ENCODE results near the gene NEDD4L. TPM values are rescaled to one million over a fixed set of nuclear protein-coding genes. Genes with fewer than 3 reads are reported as not detected.

NEDD4L gene
- total RNA-seq, 1 donor from 2014 or later = 5.1 TPM

DNA sequence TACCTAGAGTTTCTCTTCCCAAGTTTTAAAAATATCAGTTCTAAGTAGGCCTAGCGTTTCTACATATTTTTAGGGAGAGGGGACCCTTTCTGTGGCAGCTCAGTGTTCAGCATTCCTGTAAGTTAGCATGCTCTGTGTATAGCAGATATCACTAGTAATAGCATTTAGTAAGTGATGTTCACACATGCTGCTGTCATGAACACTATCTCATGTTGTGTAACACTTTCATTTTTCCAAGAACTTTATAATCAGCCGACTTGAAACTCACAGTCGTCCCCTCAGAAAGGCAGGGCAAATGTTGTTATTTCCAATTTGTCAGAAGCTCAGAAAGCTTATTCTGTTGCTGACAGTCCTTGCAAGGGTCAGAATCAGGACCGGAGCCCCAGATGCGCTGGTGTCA lies 317.2 kb downstream of the NEDD4L start:
- H3K9me3 Mint-ChIP-seq = no peaks in the 10 kb centered on the region
- DNase-seq (ENCODE audit: low spot score) = no peak
- peaks cover 3% of the 10 kb centered on the region for H3K4me1 Mint-ChIP-seq (ENCODE audit: low read depth)
- H3K36me3 Mint-ChIP-seq (ENCODE audit: low read depth) = no peaks in the 10 kb centered on the region
- intact Hi-C loops (cut with micrococcal nuclease) = no loop called here
- no peak overlapping the region for H3K27ac Mint-ChIP-seq
- peaks cover 9% of the 10 kb centered on the region for H3K27me3 Mint-ChIP-seq (ENCODE audit: low read depth)
- no peak overlapping the region for H3K4me3 Mint-ChIP-seq (ENCODE audit: low read depth)

DNA sequence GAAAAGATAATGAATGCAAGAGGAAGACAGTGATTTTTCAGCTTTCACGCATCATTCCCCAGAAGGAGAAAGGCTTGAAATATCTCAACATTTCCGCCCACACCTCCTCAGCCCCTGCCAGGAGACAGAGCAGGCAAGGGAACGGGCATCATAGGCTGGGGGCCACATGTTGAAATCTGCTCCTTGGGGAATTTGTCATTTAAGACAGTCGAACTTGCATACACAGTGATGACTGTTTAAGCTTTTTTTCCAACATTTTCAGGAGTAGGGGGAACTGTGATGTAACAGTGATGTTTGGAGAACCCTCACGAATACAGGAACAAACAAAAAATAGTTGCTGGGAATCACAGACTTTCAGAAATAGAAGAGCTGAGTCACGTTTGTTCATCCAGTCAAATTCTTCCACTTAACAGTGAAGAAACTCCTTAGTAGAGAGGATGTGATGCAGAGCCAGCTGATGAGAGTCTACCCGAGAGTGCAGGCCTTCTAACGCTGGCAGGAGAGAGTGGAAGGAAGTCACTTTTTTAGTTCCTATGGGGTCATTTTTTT lies 318.1 kb downstream of the NEDD4L start:
- Mint-ChIP-seq H3K36me3 (ENCODE audit: low read depth) (no peaks in the 10 kb centered on the region), H3K4me3 (ENCODE audit: low read depth) (no peak overlapping the region), H3K9me3 (no peaks in the 10 kb centered on the region), H3K27me3 (ENCODE audit: low read depth) (peaks cover 9% of the 10 kb centered on the region), H3K4me1 (ENCODE audit: low read depth) (peaks cover 3% of the 10 kb centered on the region), H3K27ac (no peak overlapping the region)
- no peak for DNase-seq (ENCODE audit: low spot score)
- intact Hi-C loops (cut with micrococcal nuclease) = no loop called here

DNA sequence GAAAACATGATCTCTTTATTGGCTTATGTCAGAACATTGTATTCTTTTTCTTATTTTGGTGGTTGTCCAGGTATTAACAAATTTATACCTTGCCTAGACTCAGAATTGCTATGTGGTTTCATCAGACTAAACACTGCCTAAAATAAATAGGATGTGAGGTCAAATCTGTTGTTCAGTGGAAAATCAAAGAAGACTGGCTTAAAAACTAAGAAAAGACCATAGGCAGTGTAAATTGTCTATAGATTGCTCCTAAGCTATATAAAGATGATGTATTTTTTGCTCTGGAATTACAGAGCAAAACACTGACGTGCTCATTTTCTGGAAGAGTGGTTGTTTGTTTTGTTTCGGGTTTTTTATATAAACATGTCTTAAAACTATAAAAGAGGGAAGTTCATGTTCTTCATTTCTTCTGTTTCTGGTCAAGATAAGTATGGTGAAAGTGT lies 318.8 kb downstream of the NEDD4L start:
- H3K9me3 Mint-ChIP-seq = no peaks in the 10 kb centered on the region
- no peaks in the 10 kb centered on the region for H3K36me3 Mint-ChIP-seq (ENCODE audit: low read depth)
- no peak for DNase-seq (ENCODE audit: low spot score)
- peaks cover 3% of the 10 kb centered on the region for H3K4me1 Mint-ChIP-seq (ENCODE audit: low read depth)
- no peak overlapping the region for H3K4me3 Mint-ChIP-seq (ENCODE audit: low read depth)
- peaks cover 9% of the 10 kb centered on the region for H3K27me3 Mint-ChIP-seq (ENCODE audit: low read depth)
- no peak overlapping the region for H3K27ac Mint-ChIP-seq
- intact Hi-C loops (cut with micrococcal nuclease) = no loop called here

DNA sequence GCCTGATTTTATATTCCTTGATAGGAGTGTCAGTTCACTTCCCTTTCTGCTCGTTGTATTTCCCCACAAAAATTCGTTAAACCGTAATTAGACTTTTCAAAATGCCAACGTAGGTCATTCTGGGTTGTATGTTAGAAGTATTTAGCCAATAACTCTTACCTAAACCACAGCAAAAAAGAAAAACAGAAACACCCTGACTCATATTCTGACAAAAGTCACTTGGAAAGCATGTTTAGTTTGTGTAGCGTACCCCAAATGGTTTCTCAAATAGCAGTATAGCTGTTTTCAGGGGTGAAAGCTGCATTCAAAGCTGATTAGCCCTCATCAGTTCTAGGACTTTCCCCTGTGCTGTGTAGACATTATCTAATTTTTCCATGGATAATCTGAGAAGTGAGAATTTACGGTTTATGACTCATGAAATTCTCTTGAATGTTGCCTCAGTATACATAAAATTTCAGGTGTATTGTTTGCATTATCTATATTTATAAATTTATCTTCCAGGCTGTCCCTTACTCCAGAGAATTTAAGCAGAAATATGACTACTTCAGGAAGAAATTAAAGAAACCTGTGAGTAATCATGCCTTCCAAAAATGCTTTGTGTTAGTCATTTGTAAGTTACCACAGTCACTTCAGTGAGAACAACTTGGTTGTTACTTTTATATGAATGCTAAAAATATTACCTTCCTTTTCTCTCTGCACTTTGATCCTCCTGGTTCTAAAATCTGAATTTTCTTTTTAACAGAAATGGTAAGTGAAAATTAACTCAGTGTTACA lies 319.9 kb downstream of the NEDD4L start:
- intact Hi-C loops (cut with micrococcal nuclease) = no loop called here

DNA sequence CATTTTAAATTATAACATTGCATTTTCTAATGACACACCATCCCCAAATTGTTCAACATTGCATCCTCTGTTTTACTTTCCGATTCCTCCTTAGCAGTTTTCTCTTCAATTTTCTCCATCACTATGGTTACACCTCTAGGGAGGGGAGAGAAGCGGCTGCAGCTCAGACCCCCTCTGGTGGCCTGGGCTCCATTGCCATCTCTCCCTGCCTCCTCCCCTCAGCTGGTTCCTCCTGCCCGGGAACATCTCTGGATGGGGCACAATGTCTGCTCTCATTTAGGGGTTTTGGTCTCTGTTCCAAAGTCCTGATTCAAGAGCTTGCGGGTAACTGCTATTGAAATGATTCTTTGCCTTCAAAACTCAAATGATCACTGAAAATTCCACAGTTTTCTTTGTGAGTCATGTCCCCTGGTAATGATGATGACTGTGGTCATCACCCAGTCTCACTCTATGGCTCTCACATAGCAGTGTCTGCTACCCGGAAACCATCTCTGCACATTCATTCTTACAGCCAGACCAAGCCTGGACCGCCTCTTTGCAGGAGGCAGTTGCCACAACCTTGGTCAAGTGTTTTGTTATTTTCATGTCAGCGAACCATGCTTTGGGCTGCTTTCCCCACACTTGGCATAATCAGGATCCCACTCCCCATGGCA lies 321.0 kb downstream of the NEDD4L start:
- H3K36me3 Mint-ChIP-seq (ENCODE audit: low read depth) = no peaks in the 10 kb centered on the region
- peaks cover 3% of the 10 kb centered on the region for H3K4me1 Mint-ChIP-seq (ENCODE audit: low read depth)
- no peaks in the 10 kb centered on the region for H3K9me3 Mint-ChIP-seq
- DNase-seq (ENCODE audit: low spot score) = no peak
- intact Hi-C loops (cut with micrococcal nuclease) = no loop called here
- H3K4me3 Mint-ChIP-seq (ENCODE audit: low read depth) = no peak overlapping the region
- H3K27me3 Mint-ChIP-seq (ENCODE audit: low read depth) = peaks cover 7% of the 10 kb centered on the region
- H3K27ac Mint-ChIP-seq = no peak overlapping the region

More for the DNA sequence above, 319.9 kb downstream of the NEDD4L start:
- no peaks in the 10 kb centered on the region for H3K9me3 Mint-ChIP-seq
- H3K27me3 Mint-ChIP-seq (ENCODE audit: low read depth) = peaks cover 9% of the 10 kb centered on the region
- H3K4me3 Mint-ChIP-seq (ENCODE audit: low read depth) = no peak overlapping the region
- peaks cover 3% of the 10 kb centered on the region for H3K4me1 Mint-ChIP-seq (ENCODE audit: low read depth)
- no peaks in the 10 kb centered on the region for H3K36me3 Mint-ChIP-seq (ENCODE audit: low read depth)
- no peak for DNase-seq (ENCODE audit: low spot score)
- H3K27ac Mint-ChIP-seq = no peak overlapping the region

DNA sequence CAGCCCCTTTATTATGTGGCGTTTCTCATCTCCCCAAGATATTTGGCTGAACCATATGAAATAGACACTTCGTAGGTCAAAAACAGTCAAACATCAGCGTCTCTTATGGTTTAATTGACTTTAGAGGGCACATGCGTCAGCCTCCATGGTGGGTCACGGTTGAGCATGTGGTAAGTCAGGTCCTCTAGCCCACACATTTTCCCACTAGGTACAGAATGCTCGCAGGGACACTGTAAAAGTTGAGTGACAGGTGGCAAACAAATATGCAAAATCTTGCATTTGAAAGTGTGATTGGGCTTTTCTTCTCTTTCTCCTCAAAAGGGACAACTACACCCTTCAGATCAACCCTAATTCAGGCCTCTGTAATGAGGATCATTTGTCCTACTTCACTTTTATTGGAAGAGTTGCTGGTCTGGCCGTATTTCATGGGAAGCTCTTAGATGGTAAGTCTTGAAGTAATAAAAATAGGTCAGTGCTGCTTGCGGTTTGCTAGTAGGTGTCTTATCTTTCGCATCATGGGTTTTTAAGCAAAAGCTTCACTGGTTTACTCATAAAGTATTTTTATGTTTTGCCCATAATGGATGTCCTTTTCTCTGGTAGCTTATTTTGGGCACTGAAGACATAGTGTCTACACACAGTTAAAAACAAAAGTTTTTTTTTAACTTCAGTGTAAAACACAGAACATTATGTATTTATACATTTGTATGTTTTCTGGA lies 323.6 kb downstream of the NEDD4L start:
- no peak overlapping the region for H3K27ac Mint-ChIP-seq
- peaks cover 3% of the 10 kb centered on the region for H3K4me1 Mint-ChIP-seq (ENCODE audit: low read depth)
- intact Hi-C loops (cut with micrococcal nuclease) = no loop called here
- DNase-seq (ENCODE audit: low spot score) = no peak
- no peak overlapping the region for H3K4me3 Mint-ChIP-seq (ENCODE audit: low read depth)
- H3K27me3 Mint-ChIP-seq (ENCODE audit: low read depth) = peaks cover 2% of the 10 kb centered on the region
- no peaks in the 10 kb centered on the region for H3K36me3 Mint-ChIP-seq (ENCODE audit: low read depth)
- H3K9me3 Mint-ChIP-seq = no peaks in the 10 kb centered on the region

DNA sequence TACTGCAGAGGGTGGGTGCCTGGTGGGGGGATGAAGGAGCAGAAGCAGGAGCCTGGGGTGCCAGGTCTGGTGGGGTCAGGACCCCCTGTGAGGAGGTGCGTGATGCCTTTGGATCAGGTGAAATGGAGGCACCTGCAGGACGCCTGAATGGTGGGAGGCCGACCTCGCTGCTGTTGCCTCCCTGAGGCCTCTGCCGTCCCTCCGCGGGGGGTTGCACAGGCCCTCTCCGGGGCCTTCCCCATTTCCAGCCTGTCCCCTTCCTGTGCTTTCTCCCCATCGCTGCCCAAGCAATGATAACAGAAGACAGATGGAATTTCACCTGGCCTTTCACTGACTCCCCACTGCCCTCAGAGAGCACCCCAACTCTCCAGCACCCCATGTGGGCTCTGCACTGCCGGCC lies 325.6 kb downstream of the NEDD4L start:
- no peak overlapping the region for H3K27ac Mint-ChIP-seq
- no peak overlapping the region for H3K4me3 Mint-ChIP-seq (ENCODE audit: low read depth)
- H3K4me1 Mint-ChIP-seq (ENCODE audit: low read depth) = peaks cover 2% of the 10 kb centered on the region
- intact Hi-C loops (cut with micrococcal nuclease) = no loop called here
- no peak for DNase-seq (ENCODE audit: low spot score)
- no peaks in the 10 kb centered on the region for H3K36me3 Mint-ChIP-seq (ENCODE audit: low read depth)
- no peaks in the 10 kb centered on the region for H3K27me3 Mint-ChIP-seq (ENCODE audit: low read depth)
- no peaks in the 10 kb centered on the region for H3K9me3 Mint-ChIP-seq

DNA sequence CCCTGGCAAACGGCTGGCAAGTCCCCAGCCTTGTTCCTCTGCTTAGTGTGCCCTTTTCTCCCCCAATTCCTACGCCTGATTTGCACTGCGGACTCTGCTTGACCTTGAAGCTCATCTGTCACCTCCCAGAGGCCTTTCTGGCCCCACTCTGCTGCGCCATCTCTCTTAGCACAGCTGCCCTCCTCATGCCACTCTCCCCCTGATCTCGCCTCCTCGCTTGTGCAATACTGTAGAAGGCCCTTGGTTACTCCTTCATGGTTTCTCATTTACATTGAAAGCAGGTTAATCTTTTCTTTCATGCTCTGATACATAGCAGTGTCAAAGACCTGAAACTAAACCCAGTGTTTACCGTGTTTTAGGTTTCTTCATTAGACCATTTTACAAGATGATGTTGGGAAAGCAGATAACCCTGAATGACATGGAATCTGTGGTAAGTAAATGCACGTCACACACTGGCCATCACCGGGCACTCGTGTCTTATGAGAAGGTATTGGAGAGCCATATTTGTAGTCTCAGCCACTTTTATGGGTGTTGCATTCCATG lies 326.1 kb downstream of the NEDD4L start:
- Mint-ChIP-seq H3K9me3 (no peaks in the 10 kb centered on the region), H3K27ac (no peak overlapping the region), H3K27me3 (ENCODE audit: low read depth) (no peaks in the 10 kb centered on the region), H3K4me1 (ENCODE audit: low read depth) (no peaks in the 10 kb centered on the region), H3K4me3 (ENCODE audit: low read depth) (no peak overlapping the region), H3K36me3 (ENCODE audit: low read depth) (no peaks in the 10 kb centered on the region)
- DNase-seq (ENCODE audit: low spot score) = no peak
- intact Hi-C loops (cut with micrococcal nuclease) = no loop called here

DNA sequence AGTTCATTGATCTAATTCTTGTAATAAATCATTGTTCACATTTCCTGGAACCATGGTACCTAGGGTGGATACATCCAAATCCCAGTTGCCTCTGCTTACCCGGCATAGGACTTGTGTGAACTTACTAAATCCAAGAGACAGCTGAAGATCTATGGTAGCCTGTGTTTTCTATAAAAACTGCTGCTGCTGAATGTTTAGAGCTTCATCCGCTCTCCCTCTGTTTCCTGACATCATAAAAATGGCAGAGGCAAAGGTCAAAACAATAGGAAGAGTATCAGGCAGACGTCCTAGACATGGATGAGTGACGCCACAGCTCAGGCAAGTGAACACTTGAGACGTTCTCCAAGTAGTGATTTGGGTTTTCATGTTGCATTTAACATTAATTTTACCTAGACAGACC lies 326.6 kb downstream of the NEDD4L start:
- no peaks in the 10 kb centered on the region for H3K36me3 Mint-ChIP-seq (ENCODE audit: low read depth)
- DNase-seq (ENCODE audit: low spot score) = no peak
- intact Hi-C loops (cut with micrococcal nuclease) = no loop called here
- no peak overlapping the region for H3K27ac Mint-ChIP-seq
- no peaks in the 10 kb centered on the region for H3K27me3 Mint-ChIP-seq (ENCODE audit: low read depth)
- no peaks in the 10 kb centered on the region for H3K9me3 Mint-ChIP-seq
- H3K4me1 Mint-ChIP-seq (ENCODE audit: low read depth) = no peaks in the 10 kb centered on the region
- H3K4me3 Mint-ChIP-seq (ENCODE audit: low read depth) = no peak overlapping the region

DNA sequence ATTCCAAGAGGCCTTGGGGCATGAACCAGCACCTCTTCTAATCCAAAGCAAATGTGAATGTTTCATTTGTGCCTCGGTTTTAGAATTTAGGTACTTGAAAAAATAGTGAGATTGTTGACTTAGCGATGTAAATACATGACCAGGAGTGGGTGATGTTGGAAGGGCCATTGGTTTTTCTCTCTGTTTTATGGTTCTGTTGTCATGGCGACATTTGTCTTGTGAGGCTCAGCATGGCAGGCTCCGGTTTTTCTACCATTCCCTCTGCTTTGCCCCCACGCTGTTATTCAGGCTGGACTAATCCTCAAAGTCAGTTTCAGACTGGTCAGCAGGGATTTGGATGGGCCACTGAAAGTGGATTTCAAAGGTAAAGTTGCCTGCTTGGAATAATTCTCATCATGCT lies 329.5 kb downstream of the NEDD4L start:
- Mint-ChIP-seq H3K27me3 (ENCODE audit: low read depth) (no peaks in the 10 kb centered on the region), H3K9me3 (no peaks in the 10 kb centered on the region), H3K4me3 (ENCODE audit: low read depth) (no peak overlapping the region), H3K36me3 (ENCODE audit: low read depth) (no peaks in the 10 kb centered on the region), H3K4me1 (ENCODE audit: low read depth) (no peaks in the 10 kb centered on the region), H3K27ac (no peak overlapping the region)
- no peak for DNase-seq (ENCODE audit: low spot score)
- intact Hi-C loops (cut with micrococcal nuclease) = no loop called here

DNA sequence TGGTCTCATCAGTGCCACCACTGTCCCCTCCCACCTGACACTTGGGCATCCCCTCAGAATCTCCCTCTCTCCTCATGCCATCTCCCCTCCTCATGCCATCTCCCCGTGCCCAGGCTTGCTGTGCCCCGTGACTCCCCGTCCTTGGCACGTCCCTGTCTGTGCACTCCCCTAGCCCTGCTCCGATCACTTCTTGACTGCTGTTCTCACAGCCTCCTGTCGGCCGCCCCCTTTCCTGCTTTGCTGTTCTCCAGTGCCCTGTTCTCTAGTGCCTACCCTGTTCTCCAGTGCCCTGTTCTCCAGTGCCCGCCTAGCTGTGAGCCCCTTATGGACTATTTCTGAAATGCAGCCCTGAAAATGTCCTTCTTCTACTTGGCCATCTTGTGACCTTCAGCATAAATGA lies 331.0 kb downstream of the NEDD4L start:
- Mint-ChIP-seq H3K27me3 (ENCODE audit: low read depth) (no peaks in the 10 kb centered on the region), H3K4me3 (ENCODE audit: low read depth) (no peak overlapping the region), H3K9me3 (no peaks in the 10 kb centered on the region), H3K4me1 (ENCODE audit: low read depth) (no peaks in the 10 kb centered on the region), H3K36me3 (ENCODE audit: low read depth) (no peaks in the 10 kb centered on the region), H3K27ac (no peak overlapping the region)
- DNase-seq (ENCODE audit: low spot score) = no peak
- intact Hi-C loops (cut with micrococcal nuclease) = no loop called here

DNA sequence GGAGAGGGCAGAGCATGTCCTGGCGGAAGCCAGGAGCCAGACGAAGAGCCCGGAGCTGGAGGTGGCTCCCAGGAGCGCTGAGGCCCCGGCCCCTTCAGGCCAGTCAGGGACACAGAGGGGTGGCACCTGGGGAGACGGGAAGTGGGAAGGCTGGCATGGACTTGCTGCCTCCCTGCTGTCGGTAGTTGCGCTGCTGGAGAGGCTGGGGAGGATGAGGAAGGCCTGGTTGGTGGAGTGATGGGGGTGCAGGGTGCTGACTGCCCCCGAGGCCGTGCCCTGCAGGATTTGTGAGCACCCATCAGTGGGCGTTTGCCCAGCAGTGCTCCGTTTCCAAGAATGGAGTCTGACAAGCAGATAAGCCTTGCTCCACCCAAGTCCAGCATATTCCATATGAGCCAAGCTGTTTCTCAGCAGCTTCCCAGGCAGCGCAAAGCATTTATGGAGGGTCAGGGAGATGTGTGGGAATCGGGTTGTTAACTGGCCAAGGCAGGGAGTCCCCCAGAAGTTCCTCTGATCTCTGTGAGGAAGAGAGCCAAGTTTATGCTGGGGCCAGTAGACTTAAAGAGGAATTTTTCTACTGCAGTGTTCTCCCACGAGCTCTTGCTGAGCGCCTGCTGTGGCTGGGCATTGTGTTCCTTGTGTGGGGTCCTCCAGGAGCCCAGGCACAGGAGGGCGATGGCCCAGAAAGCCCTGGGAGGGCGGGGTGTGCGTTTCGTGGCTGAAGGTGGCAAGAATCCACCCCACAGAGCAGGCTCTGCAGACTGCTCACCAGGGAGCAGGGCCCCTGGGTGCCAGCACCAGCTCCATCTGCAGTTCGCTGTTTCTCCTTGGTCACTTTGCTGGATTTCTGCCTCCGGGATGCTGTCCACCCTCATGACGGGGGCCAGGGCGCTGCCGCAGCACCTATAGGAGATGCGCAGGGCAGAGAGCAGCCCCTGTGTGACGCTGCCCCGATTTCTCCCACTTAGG lies 334.7 kb downstream of the NEDD4L start:
- Mint-ChIP-seq H3K4me3 (ENCODE audit: low read depth) (no peak overlapping the region), H3K27me3 (ENCODE audit: low read depth) (no peaks in the 10 kb centered on the region), H3K4me1 (ENCODE audit: low read depth) (no peaks in the 10 kb centered on the region), H3K27ac (no peak overlapping the region), H3K36me3 (ENCODE audit: low read depth) (no peaks in the 10 kb centered on the region), H3K9me3 (no peaks in the 10 kb centered on the region)
- no peak for DNase-seq (ENCODE audit: low spot score)
- intact Hi-C loops (cut with micrococcal nuclease) = no loop called here

Data from activated T-helper 2 cell treated with anti-CD3 and anti-CD28 coated beads, Interferon-gamma antibody, Interleukin-2, Interleukin-4, amounts not matched to agents 10 μg/mL and 5 μg/mL and 100 μg/mL, durations not matched to agents 14 hours and 24 hours and 36 hours (primary cell).